HG03139 (cell line): ENCODE measurements around the gene ARPC1A.
"Not testable (repeated sequence)": the region's sequence is repeated elsewhere in the genome, so short reads cannot be mapped to it uniquely, and the experiment has no call there.

Experiments
- ATAC-seq: cut with Tn5 transposase; IDR thresholded peaks from one replicate; pipeline ENCODE4 v1.9.1; 2021; ENCODE audit not compliant: unreplicated experiment

Gene ARPC1A

GRCh38 chr7:99407872-99408378 is 82.2 kb downstream of the ARPC1A start:
- no peak for ATAC-seq

- peak; percentile 63 for ATAC-seq
These were observed 82.9 kb downstream of the ARPC1A start, which contains the start of the genes BUD31 and PDAP1 for GRCh38 chr7:99408379-99409191. Gene BUD31, plus strand, starts transcription at chr7:99408969. Its CDS starts 2,124 bp downstream, at chr7:99411093. Gene PDAP1, minus strand, starts transcription at chr7:99408597. Its CDS starts 49 bp downstream, at chr7:99408548.

- ATAC-seq: peak; percentile 18
These were observed 83.5 kb downstream of the ARPC1A start for GRCh38 chr7:99409192-99409572.

GRCh38 chr7:99409806-99410205 is 84.1 kb downstream of the ARPC1A start:
- ATAC-seq: no peak

- no peak for ATAC-seq
These were observed 84.9 kb downstream of the ARPC1A start for GRCh38 chr7:99410635-99411034.

- ATAC-seq: not testable (repeated sequence)
These were observed 89.9 kb downstream of the ARPC1A start for GRCh38 chr7:99415513-99416127.
